GM12878 (cell line): ENCODE data around the gene CHD1. TPM values are rescaled to one million over a fixed set of nuclear protein-coding genes. Genes with fewer than 3 reads are reported as not detected.

Experiments
- ATAC-seq: fragments of 200-7000 bp; cut with Tn5 transposase; 3 replicates; pipeline ENCODE4 v1.9.1; 2020; ENCODE audit warnings: mild to moderate bottlenecking, moderate library complexity
- BruUV-seq: library from RNA; stranded (reverse); fragments of 400-500 nt; replicated peaks from 2 replicates; lab custom pipeline; 2021; lab: Mats Ljungman, UMichigan
- CTCF ChIA-PET: fragments of 300-600 bp; sonication (Branson Sonifier 250); formaldehyde crosslinking; extraction: SDS; loops from one replicate; lab custom pipeline; 2021; ENCODE audit warnings: inconsistent platforms; lab: Yijun Ruan, JAX
- POLR2A ChIA-PET: fragments of 350-600 bp; formaldehyde crosslinking; extraction: SDS; loops from one replicate; lab custom pipeline; 2021; ENCODE audit warnings: inconsistent platforms; lab: Charles Lee
- RAD21 ChIA-PET: fragments of 300-600 bp; sonication (Branson Sonifier 250); formaldehyde crosslinking; loops from one replicate; lab custom pipeline; 2023; ENCODE audit warnings: antibody characterized with exemption; ENCODE audit not compliant: unreplicated experiment; lab: Charles Lee
- SMC1A ChIA-PET: fragments of 300-600 bp; sonication (Branson Sonifier 250); formaldehyde crosslinking; loops from one replicate; lab custom pipeline; 2023; ENCODE audit not compliant: unreplicated experiment, uncharacterized antibody; lab: Charles Lee
- DNase-seq: peaks from one replicate; pipeline ENCODE4 v3.0.0-alpha.2; 2011; ENCODE audit warnings: low read depth, low spot score
- FAIRE-seq: peaks from 3 replicates; lab custom pipeline; 2011; peaks lifted over from hg19 to GRCh38; lab: Jason Lieb, UNC
- H2AFZ ChIP-seq: 2 replicates; pipeline ENCODE4 v1.6.0; 2011; ENCODE audit warnings: low read depth, low read length, control low read depth; ENCODE audit not compliant: control insufficient read depth
- H3K27ac ChIP-seq: 2 replicates; pipeline ENCODE4 v1.5.1; 2011; ENCODE audit warnings: control low read depth; ENCODE audit not compliant: control insufficient read depth, insufficient read depth
- H3K27me3 ChIP-seq, 2 experiments: replicated peaks in 1 of 2; 2 replicates each; pipeline versions ENCODE4 v1.6.0 to v1.6.1; 2011; ENCODE audit warnings: low read length in 1 of 2; ENCODE audit not compliant: control insufficient read depth in 2 of 2, insufficient read depth in 2 of 2
- H3K36me3 ChIP-seq, 2 experiments: 2 replicates each; pipeline ENCODE4 v1.5.1; 2011; ENCODE audit warnings: low read length in 1 of 2; ENCODE audit not compliant: control insufficient read depth in 2 of 2, insufficient read depth in 2 of 2
- H3K4me1 ChIP-seq: 2 replicates; pipeline ENCODE4 v1.6.1; 2011; ENCODE audit warnings: mild to moderate bottlenecking, low read length, moderate library complexity, mixed read lengths; ENCODE audit not compliant: control insufficient read depth, insufficient read depth
- H3K4me2 ChIP-seq: 2 replicates; pipeline ENCODE4 v1.6.0; 2011; ENCODE audit warnings: control low read depth; ENCODE audit not compliant: control insufficient read depth, insufficient read depth
- H3K4me3 ChIP-seq: fragments of 200-600 bp; sonication (generic); 2 replicates; pipeline ENCODE4 v1.5.1; 2016
- H3K79me2 ChIP-seq: 2 replicates; pipeline ENCODE4 v1.6.0; 2011; ENCODE audit warnings: low read length; ENCODE audit not compliant: control insufficient read depth, insufficient read depth
- H3K9ac ChIP-seq: 2 replicates; pipeline ENCODE4 v1.8.0; 2011; ENCODE audit warnings: low read length, control low read depth, mixed read lengths; ENCODE audit not compliant: control insufficient read depth, insufficient read depth
- H3K9me3 ChIP-seq: replicated peaks from 3 replicates; pipeline ENCODE4 v1.5.1; 2011; ENCODE audit warnings: mild to moderate bottlenecking, low read length; ENCODE audit not compliant: control insufficient read depth, insufficient read depth
- H4K20me1 ChIP-seq: 2 replicates; pipeline ENCODE4 v1.6.0; 2011; ENCODE audit not compliant: control insufficient read depth, insufficient read depth
- BHLHE40 ChIP-seq, 2 experiments: fragments of 450-650 bp in 1 of 2; IDR thresholded peaks; 2 replicates each; pipeline ENCODE4 v1.6.1; 2011 to 2017; ENCODE audit warnings: low read depth in 2 of 2, borderline replicate concordance in 1 of 2, improper control_type of control experiment in 1 of 2, low read length in 1 of 2, mild to moderate bottlenecking in 1 of 2
- HCFC1 ChIP-seq: fragments of 150-350 bp; IDR thresholded peaks from 2 replicates; pipeline ENCODE4 v1.6.1; 2014; ENCODE audit warnings: low read length
- IRF4 ChIP-seq: IDR thresholded peaks from 2 replicates; pipeline ENCODE4 v1.6.1; 2011; ENCODE audit warnings: low read depth, low read length
- MEF2B ChIP-seq: fragments of 450-650 bp; IDR thresholded peaks from 2 replicates; pipeline ENCODE4 v1.6.1; 2018; ENCODE audit warnings: mild to moderate bottlenecking, moderate library complexity; ENCODE audit not compliant: partially characterized antibody, poor library complexity, severe bottlenecking
- NFYA ChIP-seq: IDR thresholded peaks from 2 replicates; pipeline ENCODE4 v1.6.1; 2011; ENCODE audit warnings: low read depth, mild to moderate bottlenecking, low read length, improper control_type of control experiment, borderline replicate concordance
- POLR2AphosphoS5 ChIP-seq: IDR thresholded peaks from 2 replicates; pipeline ENCODE4 v1.6.1; 2011; ENCODE audit warnings: mild to moderate bottlenecking, low read length, inconsistent platforms
- RFX5 ChIP-seq: IDR thresholded peaks from 2 replicates; pipeline ENCODE4 v1.6.1; 2011; ENCODE audit warnings: low read depth, low read length, improper control_type of control experiment
- SMC3 ChIP-seq: IDR thresholded peaks from 2 replicates; pipeline ENCODE4 v1.6.1; 2011; ENCODE audit warnings: low read length, improper control_type of control experiment, borderline replicate concordance
- WGBS: methylation state at CpG from one replicate; pipeline ENCODE4 v1.1.6; 2016; ENCODE audit warnings: low lambda C conversion rate; ENCODE audit not compliant: insufficient replicate concordance, insufficient coverage; ENCODE audit errors: missing lambda C conversion rate; 5-methylcytosine and 5-hydroxymethylcytosine counted together
- in situ Hi-C: fragments of 300-500 bp; cut with MboI; formaldehyde crosslinking; loops from 9 replicates; pipeline ENCODE4 v1.14.3; 2018; ENCODE audit warnings: mixed read lengths
- intact Hi-C: fragments of 100-400 bp; cut with micrococcal nuclease; formaldehyde crosslinking; loops from one replicate; pipeline ENCODE4 v1.14.2; 2022; ENCODE audit not compliant: unreplicated experiment
- polyA plus RNA-seq, 11 experiments: library from polyadenylated mRNA; depleted of rRNA in 4 of 11; unstranded in 6 of 11; stranded (reverse) in 5 of 11; fragments of >200 nt; fragmentation: Nextera tagmentation in 4 of 11; fragmentation: Illumina TruSeq in 1 of 11; extraction: Ambion mirVana in 4 of 11; extraction: Trizol in 1 of 11; gene quantifications; 1 replicate in 1 of 11; 2 replicates in 10 of 11; pipeline versions ENCODE4 v1.2.1 to v1.2.3, GENCODE V29; 2011 to 2016; ENCODE audit warnings: inconsistent platforms in 2 of 11, missing spikeins in 2 of 11, low read depth in 1 of 11
- total RNA-seq, 4 experiments: library from RNA; depleted of rRNA in 3 of 4; stranded (reverse); fragments of >200 nt in 3 of 4; fragmentation: Illumina TruSeq in 1 of 4; extraction: Trizol in 1 of 4; gene quantifications; 2 replicates each; pipeline versions ENCODE4 v1.2.1 to v1.2.3, GENCODE V29; 2013 to 2021
- TF ChIP-seq, protein P1 (sequence below): fragments of 450-650 bp; IDR thresholded peaks from 2 replicates; pipeline ENCODE4 v1.6.1; 2017; ENCODE audit warnings: mild to moderate bottlenecking, low read depth, inconsistent platforms; ENCODE audit not compliant: poor library complexity, severe bottlenecking
- TF ChIP-seq, protein P2 (sequence below): fragments of 450-650 bp; IDR thresholded peaks from 2 replicates; pipeline ENCODE4 v1.6.1; 2018; ENCODE audit warnings: borderline replicate concordance, mild to moderate bottlenecking; ENCODE audit not compliant: partially characterized antibody
- TF ChIP-seq, protein P3 (sequence below): IDR thresholded peaks from 2 replicates; pipeline ENCODE4 v1.6.1; 2012; ENCODE audit warnings: improper control_type of control experiment, low read depth, low read length; ENCODE audit not compliant: insufficient replicate concordance

The CHD1 gene
- total and polyA plus RNA-seq, 10 of the 15 experiments (the other 5 are each of a cell fraction or from before 2014, with no cell fraction given): 25.5 to 158 (median 50.5) TPM

DNA sequence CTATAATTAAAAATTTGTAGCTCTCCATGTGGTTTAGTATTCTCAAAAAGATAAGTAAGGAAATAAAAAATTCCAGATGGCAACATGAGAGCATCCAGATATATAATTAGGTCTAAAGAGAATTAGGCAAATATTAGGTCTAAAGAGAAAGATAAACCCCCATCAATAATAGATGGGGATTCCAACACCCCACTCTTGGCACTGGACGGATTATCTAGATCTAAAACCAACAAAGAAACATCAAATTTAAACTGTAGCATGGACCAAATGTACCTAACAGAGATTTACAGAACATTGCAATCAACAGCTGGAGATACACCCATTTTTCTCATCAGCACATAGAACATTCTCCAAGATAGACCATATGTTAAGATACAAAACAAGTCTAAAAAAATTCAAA lies 123.7 kb downstream of the CHD1 start (continued):
- TF ChIP-seq, protein P1, sequence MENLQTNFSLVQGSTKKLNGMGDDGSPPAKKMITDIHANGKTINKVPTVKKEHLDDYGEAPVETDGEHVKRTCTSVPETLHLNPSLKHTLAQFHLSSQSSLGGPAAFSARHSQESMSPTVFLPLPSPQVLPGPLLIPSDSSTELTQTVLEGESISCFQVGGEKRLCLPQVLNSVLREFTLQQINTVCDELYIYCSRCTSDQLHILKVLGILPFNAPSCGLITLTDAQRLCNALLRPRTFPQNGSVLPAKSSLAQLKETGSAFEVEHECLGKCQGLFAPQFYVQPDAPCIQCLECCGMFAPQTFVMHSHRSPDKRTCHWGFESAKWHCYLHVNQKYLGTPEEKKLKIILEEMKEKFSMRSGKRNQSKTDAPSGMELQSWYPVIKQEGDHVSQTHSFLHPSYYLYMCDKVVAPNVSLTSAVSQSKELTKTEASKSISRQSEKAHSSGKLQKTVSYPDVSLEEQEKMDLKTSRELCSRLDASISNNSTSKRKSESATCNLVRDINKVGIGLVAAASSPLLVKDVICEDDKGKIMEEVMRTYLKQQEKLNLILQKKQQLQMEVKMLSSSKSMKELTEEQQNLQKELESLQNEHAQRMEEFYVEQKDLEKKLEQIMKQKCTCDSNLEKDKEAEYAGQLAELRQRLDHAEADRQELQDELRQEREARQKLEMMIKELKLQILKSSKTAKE: no peak
- TF ChIP-seq, protein P2, sequence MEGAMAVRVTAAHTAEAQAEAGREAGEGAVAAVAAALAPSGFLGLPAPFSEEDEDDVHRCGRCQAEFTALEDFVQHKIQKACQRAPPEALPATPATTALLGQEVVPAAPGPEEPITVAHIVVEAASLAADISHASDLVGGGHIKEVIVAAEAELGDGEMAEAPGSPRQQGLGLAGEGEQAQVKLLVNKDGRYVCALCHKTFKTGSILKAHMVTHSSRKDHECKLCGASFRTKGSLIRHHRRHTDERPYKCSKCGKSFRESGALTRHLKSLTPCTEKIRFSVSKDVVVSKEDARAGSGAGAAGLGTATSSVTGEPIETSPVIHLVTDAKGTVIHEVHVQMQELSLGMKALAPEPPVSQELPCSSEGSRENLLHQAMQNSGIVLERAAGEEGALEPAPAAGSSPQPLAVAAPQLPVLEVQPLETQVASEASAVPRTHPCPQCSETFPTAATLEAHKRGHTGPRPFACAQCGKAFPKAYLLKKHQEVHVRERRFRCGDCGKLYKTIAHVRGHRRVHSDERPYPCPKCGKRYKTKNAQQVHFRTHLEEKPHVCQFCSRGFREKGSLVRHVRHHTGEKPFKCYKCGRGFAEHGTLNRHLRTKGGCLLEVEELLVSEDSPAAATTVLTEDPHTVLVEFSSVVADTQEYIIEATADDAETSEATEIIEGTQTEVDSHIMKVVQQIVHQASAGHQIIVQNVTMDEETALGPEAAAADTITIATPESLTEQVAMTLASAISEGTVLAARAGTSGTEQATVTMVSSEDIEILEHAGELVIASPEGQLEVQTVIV: no peak
- TF ChIP-seq BHLHE40 (IDR thresholded peaks at IDR 0.05; ENCODE audit: borderline replicate concordance in 1 of 2, low read depth in 2 of 2, low read length in 1 of 2) (no peak), IRF4 (no peak), MEF2B (no peak)

DNA sequence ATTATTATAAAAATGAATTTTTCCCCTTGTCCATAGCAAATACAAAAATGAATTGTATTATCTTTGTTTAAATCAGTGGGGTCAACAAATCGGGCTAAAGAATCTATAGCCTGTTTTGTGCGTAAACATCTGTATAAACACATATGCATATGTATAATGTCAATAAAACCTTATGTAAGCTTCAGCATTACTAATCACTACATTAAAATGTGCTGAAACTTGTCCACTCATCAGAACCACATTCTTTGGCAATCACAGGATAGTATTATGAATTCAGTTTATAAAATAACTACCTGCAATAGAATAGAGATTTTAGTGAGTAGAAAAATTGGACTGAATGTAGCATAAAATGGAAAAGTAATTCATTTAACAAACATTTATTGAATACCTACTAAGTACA lies 124.7 kb downstream of the CHD1 start:
- ATAC-seq (no peak), DNase-seq (no peak), FAIRE-seq (no peak)
- Histone ChIP-seq H3K36me3 (no peaks in the 10 kb centered on the region), H3K4me3 (no peak overlapping the region), H3K4me1 (no peaks in the 10 kb centered on the region), H3K79me2 (no peaks in the 10 kb centered on the region), H4K20me1 (no peaks in the 10 kb centered on the region), H3K9me3 (peaks cover 2% of the 10 kb centered on the region; the same call in 1 of the 3 replicates), H3K9ac (no peak overlapping the region), H3K4me2 (no peak overlapping the region), H3K27me3 (no peaks in the 10 kb centered on the region), H2AFZ (no peak overlapping the region), H3K27ac (no peak overlapping the region)
- RAD21 ChIA-PET: no interaction called here
- BruUV-seq: no TSS peak
- POLR2A ChIA-PET: no interaction called here
- 79% methylated on average over 2 of the region's 2 CpGs for WGBS
- in situ Hi-C loops: no loop called here
- intact Hi-C loops: no loop called here
- CTCF ChIA-PET: interaction anchor here (0.5 to 1.5 kb wide), 3 partner anchors 9 to 1601 kb away, joined by 3 to 4 read pairs (median 3); no protein-coding TSS in a partner anchor
- SMC1A ChIA-PET: no interaction called here
- TF ChIP-seq SMC3 (no peak), NFYA (no peak), RFX5 (no peak), POLR2AphosphoS5 (no peak), HCFC1 (no peak)
- TF ChIP-seq, protein P3, sequence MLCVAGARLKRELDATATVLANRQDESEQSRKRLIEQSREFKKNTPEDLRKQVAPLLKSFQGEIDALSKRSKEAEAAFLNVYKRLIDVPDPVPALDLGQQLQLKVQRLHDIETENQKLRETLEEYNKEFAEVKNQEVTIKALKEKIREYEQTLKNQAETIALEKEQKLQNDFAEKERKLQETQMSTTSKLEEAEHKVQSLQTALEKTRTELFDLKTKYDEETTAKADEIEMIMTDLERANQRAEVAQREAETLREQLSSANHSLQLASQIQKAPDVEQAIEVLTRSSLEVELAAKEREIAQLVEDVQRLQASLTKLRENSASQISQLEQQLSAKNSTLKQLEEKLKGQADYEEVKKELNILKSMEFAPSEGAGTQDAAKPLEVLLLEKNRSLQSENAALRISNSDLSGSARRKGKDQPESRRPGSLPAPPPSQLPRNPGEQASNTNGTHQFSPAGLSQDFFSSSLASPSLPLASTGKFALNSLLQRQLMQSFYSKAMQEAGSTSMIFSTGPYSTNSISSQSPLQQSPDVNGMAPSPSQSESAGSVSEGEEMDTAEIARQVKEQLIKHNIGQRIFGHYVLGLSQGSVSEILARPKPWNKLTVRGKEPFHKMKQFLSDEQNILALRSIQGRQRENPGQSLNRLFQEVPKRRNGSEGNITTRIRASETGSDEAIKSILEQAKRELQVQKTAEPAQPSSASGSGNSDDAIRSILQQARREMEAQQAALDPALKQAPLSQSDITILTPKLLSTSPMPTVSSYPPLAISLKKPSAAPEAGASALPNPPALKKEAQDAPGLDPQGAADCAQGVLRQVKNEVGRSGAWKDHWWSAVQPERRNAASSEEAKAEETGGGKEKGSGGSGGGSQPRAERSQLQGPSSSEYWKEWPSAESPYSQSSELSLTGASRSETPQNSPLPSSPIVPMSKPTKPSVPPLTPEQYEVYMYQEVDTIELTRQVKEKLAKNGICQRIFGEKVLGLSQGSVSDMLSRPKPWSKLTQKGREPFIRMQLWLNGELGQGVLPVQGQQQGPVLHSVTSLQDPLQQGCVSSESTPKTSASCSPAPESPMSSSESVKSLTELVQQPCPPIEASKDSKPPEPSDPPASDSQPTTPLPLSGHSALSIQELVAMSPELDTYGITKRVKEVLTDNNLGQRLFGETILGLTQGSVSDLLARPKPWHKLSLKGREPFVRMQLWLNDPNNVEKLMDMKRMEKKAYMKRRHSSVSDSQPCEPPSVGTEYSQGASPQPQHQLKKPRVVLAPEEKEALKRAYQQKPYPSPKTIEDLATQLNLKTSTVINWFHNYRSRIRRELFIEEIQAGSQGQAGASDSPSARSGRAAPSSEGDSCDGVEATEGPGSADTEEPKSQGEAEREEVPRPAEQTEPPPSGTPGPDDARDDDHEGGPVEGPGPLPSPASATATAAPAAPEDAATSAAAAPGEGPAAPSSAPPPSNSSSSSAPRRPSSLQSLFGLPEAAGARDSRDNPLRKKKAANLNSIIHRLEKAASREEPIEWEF: no peak
